HepG2 (cell line): Measurements from ENCODE around the gene RAPH1. TPM values are rescaled to one million over a fixed set of nuclear protein-coding genes. Genes with fewer than 3 reads are reported as not detected.

Experiments used
- CHD4 ChIP-seq: fragments of 200-600 bp; sonication (generic); IDR thresholded peaks from 2 replicates; pipeline ENCODE4 v1.7.0; 2017; ENCODE audit warnings: mild to moderate bottlenecking, low read length, borderline replicate concordance
- FLYWCH1 ChIP-seq: sonication (generic); formaldehyde crosslinking; IDR thresholded peaks from 2 replicates; pipeline ENCODE4 v1.8.1; 2023; ENCODE audit warnings: mild to moderate bottlenecking, missing genetic modification reagents
- LCORL ChIP-seq, 2 experiments: fragments of 450-650 bp in 1 of 2; sonication (generic) in 1 of 2; formaldehyde crosslinking in 1 of 2; IDR thresholded peaks; 2 replicates each; pipeline versions ENCODE4 v1.5.0 to v1.6.1; 2017 to 2020; ENCODE audit warnings: antibody characterized with exemption in 1 of 2, missing genetic modification reagents in 1 of 2
- MED8 ChIP-seq: sonication (generic); formaldehyde crosslinking; IDR thresholded peaks from 2 replicates; pipeline ENCODE4 v1.8.1; 2023; ENCODE audit warnings: mild to moderate bottlenecking, missing genetic modification reagents; ENCODE audit not compliant: insufficient replicate concordance
- MIER3 ChIP-seq: IDR thresholded peaks from 2 replicates; pipeline ENCODE4 v1.6.1; 2016; ENCODE audit warnings: missing compliant biosample characterization, borderline replicate concordance
- SATB2 ChIP-seq: sonication (generic); formaldehyde crosslinking; IDR thresholded peaks from 2 replicates; pipeline ENCODE4 v1.5.0; 2020; ENCODE audit warnings: missing genetic modification reagents
- SYNCRIP ChIP-seq: fragments of 200-400 bp; formaldehyde crosslinking; IDR thresholded peaks from 2 replicates; pipeline ENCODE4 v1.6.1; 2018; ENCODE audit warnings: mild to moderate bottlenecking, low read depth, low read length; ENCODE audit not compliant: insufficient read depth
- TCF12 ChIP-seq, 2 experiments: fragments of 450-650 bp in 1 of 2; sonication (generic) in 1 of 2; formaldehyde crosslinking in 1 of 2; IDR thresholded peaks; 2 replicates each; pipeline versions ENCODE4 v1.6.1 to v1.8.0; 2017 to 2022; ENCODE audit warnings: antibody characterized with exemption in 1 of 2, mild to moderate bottlenecking in 1 of 2, missing genetic modification reagents in 1 of 2, moderate library complexity in 1 of 2
- TGIF2 ChIP-seq: IDR thresholded peaks from 2 replicates; pipeline ENCODE4 v1.6.1; 2016; ENCODE audit warnings: control low read depth, missing compliant biosample characterization
- TOE1 ChIP-seq: sonication (generic); formaldehyde crosslinking; IDR thresholded peaks from 2 replicates; pipeline ENCODE4 v1.4.0; 2020; ENCODE audit warnings: mild to moderate bottlenecking, missing genetic modification reagents
- ZNF143 ChIP-seq: sonication (generic); formaldehyde crosslinking; IDR thresholded peaks from 2 replicates; pipeline ENCODE4 v1.4.0; 2020; ENCODE audit warnings: missing genetic modification reagents
- ZNF333 ChIP-seq: sonication (generic); formaldehyde crosslinking; IDR thresholded peaks from 2 replicates; pipeline ENCODE4 v1.4.0; 2020; ENCODE audit warnings: mild to moderate bottlenecking, missing genetic modification reagents, borderline replicate concordance
- ZNF432 ChIP-seq: sonication (generic); formaldehyde crosslinking; IDR thresholded peaks from 2 replicates; pipeline ENCODE4 v1.5.0; 2020; ENCODE audit warnings: missing genetic modification reagents, mild to moderate bottlenecking, borderline replicate concordance
- ZNF670 ChIP-seq: sonication (generic); formaldehyde crosslinking; IDR thresholded peaks from 2 replicates; pipeline ENCODE4 v1.8.0; 2022; ENCODE audit warnings: mild to moderate bottlenecking, missing genetic modification reagents, borderline replicate concordance
- ZNF709 ChIP-seq: sonication (generic); formaldehyde crosslinking; IDR thresholded peaks from 2 replicates; pipeline ENCODE4 v1.5.0; 2020; ENCODE audit warnings: mild to moderate bottlenecking, missing genetic modification reagents
- ZNF766 ChIP-seq: sonication (generic); formaldehyde crosslinking; IDR thresholded peaks from 2 replicates; pipeline ENCODE4 v1.5.0; 2020; ENCODE audit warnings: missing genetic modification reagents, borderline replicate concordance
- polyA plus RNA-seq, 8 experiments: library from polyadenylated mRNA; depleted of rRNA in 3 of 8; stranded (reverse) in 7 of 8; unstranded in 1 of 8; fragments of >200 nt; fragmentation: Illumina TruSeq in 4 of 8; extraction: Trizol in 4 of 8; gene quantifications; 2 replicates each; pipeline versions ENCODE4 v1.2.1 to v1.2.3, GENCODE V29; 2011 to 2016; ENCODE audit warnings: low read depth in 4 of 8, missing spikeins in 1 of 8, mixed read lengths in 1 of 8; ENCODE audit not compliant: insufficient read depth in 1 of 8
- total RNA-seq, 5 experiments: library from RNA; depleted of rRNA; stranded (reverse); fragments of >200 nt; fragmentation: Illumina TruSeq; extraction: Trizol; gene quantifications; 2 replicates each; pipeline ENCODE4 v1.2.3, GENCODE V29; 2016; ENCODE audit warnings: low read depth in 1 of 5
- TF ChIP-seq, protein P1 (sequence below): sonication (generic); formaldehyde crosslinking; IDR thresholded peaks from 2 replicates; pipeline ENCODE4 v1.4.0; 2020; ENCODE audit warnings: missing genetic modification reagents
- TF ChIP-seq, protein P2 (sequence below): sonication (generic); formaldehyde crosslinking; IDR thresholded peaks from 2 replicates; pipeline ENCODE4 v1.5.0; 2020; ENCODE audit warnings: mild to moderate bottlenecking, missing genetic modification reagents, moderate library complexity
- TF ChIP-seq, protein P3 (sequence below), 2 experiments: fragments of 450-650 bp in 1 of 2; sonication (generic) in 1 of 2; formaldehyde crosslinking; IDR thresholded peaks; 2 replicates each; pipeline versions ENCODE4 v1.5.0 to v1.8.0; 2020 to 2022; ENCODE audit warnings: mild to moderate bottlenecking in 1 of 2, missing genetic modification reagents in 1 of 2

RAPH1 gene
- total and polyA plus RNA-seq, 2 of the 13 experiments (the other 11 are each of a cell fraction or from before 2014, with no cell fraction given) = 5.3 to 6.7 TPM

DNA sequence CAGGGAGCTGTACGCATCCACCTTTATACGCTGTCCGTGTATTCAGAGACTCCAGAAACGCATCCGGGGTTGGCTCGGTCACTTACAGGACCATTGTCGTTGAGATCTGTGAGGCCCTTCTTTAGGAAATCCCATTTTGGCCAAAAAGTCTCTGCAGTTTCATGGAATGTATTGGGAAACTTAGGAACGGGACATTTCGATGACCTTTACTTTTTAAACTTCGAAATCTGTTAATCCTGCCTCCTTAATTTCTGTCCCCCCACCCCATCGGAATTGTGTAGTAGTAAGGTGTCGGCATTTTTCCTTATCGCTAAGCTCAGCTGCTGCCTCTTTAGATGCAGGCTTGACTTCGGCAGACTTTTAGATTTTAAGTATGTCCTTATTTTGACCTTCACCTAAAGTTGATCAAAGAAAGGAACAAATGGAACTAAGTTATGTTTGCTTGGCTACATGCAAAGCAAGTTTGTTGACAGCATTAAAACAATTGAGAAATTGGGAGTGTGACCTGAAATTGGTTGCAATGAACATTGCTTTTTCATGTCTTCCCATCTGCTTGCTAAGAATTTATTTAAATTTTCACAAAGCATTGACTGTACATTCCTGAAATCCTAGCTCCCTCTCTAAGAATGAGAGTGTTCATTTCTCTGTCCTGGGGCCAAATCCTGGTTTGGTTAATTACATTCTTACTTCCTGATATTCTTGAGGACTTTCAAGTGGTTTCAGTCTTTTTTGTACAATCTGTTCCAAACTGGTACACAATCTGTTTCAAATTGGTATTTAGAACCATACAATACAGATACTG lies 884 bp upstream of the RAPH1 start (continued):
- TF ChIP-seq MIER3 (CRISPR knock-in tag) = no peak; the same call in 1 of the 2 replicates
- TF ChIP-seq SATB2 (CRISPR knock-in tag) = no peak
- TF ChIP-seq ZNF432 (CRISPR knock-in tag) = no peak
- peak; percentile 37 for TF ChIP-seq MED8
- TF ChIP-seq ZNF709 (CRISPR knock-in tag) = no peak
- TF ChIP-seq, protein P1, sequence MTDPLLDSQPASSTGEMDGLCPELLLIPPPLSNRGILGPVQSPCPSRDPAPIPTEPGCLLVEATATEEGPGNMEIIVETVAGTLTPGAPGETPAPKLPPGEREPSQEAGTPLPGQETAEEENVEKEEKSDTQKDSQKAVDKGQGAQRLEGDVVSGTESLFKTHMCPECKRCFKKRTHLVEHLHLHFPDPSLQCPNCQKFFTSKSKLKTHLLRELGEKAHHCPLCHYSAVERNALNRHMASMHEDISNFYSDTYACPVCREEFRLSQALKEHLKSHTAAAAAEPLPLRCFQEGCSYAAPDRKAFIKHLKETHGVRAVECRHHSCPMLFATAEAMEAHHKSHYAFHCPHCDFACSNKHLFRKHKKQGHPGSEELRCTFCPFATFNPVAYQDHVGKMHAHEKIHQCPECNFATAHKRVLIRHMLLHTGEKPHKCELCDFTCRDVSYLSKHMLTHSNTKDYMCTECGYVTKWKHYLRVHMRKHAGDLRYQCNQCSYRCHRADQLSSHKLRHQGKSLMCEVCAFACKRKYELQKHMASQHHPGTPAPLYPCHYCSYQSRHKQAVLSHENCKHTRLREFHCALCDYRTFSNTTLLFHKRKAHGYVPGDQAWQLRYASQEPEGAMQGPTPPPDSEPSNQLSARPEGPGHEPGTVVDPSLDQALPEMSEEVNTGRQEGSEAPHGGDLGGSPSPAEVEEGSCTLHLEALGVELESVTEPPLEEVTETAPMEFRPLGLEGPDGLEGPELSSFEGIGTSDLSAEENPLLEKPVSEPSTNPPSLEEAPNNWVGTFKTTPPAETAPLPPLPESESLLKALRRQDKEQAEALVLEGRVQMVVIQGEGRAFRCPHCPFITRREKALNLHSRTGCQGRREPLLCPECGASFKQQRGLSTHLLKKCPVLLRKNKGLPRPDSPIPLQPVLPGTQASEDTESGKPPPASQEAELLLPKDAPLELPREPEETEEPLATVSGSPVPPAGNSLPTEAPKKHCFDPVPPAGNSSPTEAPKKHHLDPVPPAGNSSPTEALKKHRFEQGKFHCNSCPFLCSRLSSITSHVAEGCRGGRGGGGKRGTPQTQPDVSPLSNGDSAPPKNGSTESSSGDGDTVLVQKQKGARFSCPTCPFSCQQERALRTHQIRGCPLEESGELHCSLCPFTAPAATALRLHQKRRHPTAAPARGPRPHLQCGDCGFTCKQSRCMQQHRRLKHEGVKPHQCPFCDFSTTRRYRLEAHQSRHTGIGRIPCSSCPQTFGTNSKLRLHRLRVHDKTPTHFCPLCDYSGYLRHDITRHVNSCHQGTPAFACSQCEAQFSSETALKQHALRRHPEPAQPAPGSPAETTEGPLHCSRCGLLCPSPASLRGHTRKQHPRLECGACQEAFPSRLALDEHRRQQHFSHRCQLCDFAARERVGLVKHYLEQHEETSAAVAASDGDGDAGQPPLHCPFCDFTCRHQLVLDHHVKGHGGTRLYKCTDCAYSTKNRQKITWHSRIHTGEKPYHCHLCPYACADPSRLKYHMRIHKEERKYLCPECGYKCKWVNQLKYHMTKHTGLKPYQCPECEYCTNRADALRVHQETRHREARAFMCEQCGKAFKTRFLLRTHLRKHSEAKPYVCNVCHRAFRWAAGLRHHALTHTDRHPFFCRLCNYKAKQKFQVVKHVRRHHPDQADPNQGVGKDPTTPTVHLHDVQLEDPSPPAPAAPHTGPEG = no peak
- TF ChIP-seq TOE1 (CRISPR knock-in tag) = no peak
- TF ChIP-seq ZNF670 (CRISPR knock-in tag) = no peak
- TF ChIP-seq, protein P2, sequence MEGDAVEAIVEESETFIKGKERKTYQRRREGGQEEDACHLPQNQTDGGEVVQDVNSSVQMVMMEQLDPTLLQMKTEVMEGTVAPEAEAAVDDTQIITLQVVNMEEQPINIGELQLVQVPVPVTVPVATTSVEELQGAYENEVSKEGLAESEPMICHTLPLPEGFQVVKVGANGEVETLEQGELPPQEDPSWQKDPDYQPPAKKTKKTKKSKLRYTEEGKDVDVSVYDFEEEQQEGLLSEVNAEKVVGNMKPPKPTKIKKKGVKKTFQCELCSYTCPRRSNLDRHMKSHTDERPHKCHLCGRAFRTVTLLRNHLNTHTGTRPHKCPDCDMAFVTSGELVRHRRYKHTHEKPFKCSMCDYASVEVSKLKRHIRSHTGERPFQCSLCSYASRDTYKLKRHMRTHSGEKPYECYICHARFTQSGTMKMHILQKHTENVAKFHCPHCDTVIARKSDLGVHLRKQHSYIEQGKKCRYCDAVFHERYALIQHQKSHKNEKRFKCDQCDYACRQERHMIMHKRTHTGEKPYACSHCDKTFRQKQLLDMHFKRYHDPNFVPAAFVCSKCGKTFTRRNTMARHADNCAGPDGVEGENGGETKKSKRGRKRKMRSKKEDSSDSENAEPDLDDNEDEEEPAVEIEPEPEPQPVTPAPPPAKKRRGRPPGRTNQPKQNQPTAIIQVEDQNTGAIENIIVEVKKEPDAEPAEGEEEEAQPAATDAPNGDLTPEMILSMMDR (CRISPR knock-in tag) = no peak
- no peak for TF ChIP-seq LCORL (IDR thresholded peaks at IDR 0.05)
- TF ChIP-seq LCORL (CRISPR knock-in tag; IDR thresholded peaks at IDR 0.05) = peak; percentile 31; the same call in 1 of the 2 replicates
- TF ChIP-seq TGIF2 (CRISPR knock-in tag) = no peak
- TF ChIP-seq FLYWCH1 (CRISPR knock-in tag) = 0 out of 2 replicates have a peak, but pooled peaks have one; percentile 56
- TF ChIP-seq, protein P3, sequence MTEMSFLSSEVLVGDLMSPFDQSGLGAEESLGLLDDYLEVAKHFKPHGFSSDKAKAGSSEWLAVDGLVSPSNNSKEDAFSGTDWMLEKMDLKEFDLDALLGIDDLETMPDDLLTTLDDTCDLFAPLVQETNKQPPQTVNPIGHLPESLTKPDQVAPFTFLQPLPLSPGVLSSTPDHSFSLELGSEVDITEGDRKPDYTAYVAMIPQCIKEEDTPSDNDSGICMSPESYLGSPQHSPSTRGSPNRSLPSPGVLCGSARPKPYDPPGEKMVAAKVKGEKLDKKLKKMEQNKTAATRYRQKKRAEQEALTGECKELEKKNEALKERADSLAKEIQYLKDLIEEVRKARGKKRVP (CRISPR knock-in tag; IDR thresholded peaks at IDR 0.05) = no peak
- TF ChIP-seq ZNF143 (CRISPR knock-in tag) = no peak
- TF ChIP-seq TCF12 (IDR thresholded peaks at IDR 0.05) = no peak
- no peak for TF ChIP-seq TCF12 (CRISPR knock-in tag; IDR thresholded peaks at IDR 0.05)
- no peak for TF ChIP-seq CHD4
- TF ChIP-seq SYNCRIP = no peak
- TF ChIP-seq ZNF333 (CRISPR knock-in tag) = 0 out of 2 replicates have a peak, but pooled peaks have one; percentile 64
- TF ChIP-seq ZNF766 = no peak
